ENCODE data around the gene CDSN. TPM values are rescaled to one million over a fixed set of nuclear protein-coding genes. Genes with fewer than 3 reads are reported as not detected.

CDSN gene
- total and polyA plus RNA-seq, 2 donors from 2014 or later = 0.13 TPM; not detected in 1

DNA sequence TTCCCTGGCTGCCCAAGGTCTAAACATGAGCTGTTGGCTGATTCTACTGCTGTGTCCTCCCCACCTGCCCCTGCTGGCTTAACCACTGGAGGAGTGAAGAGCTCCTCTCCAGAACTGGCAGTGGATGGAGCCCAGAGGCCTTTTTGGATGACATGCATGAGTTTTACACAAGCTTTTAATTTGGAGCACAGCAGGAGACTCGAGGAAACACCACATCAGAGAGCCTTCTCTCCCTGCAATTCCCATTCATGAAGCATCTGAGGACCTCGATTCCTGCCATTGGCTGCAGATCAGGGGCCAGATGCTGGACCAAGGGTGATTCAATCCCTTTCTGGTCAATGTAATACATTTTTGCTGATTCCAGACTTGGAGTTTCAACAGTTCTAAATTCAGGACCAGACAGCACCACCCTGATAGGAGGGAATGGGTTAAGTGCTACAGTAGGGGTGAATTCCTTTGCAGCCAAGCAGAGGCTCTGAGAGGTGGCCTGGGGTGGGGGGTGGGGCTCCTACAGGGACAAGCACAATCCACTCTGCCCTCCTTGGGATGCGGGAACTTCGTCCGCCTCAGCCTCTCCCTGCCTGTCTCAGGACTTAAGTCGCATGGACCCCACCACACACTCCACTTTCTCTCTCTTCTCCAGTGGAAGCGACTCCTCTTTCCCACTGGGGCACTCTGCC, 6.2 kb downstream of the CDSN start:
- H3K4me1 ChIP-seq (ENCODE audit: control insufficient read depth in 2 of 3, insufficient read depth in 2 of 3, low read depth in 1 of 3, low read length in 3 of 3) = peaks cover 0 to 2% (median 0%) of the 10 kb centered on the region in 3 donors
- intact Hi-C loops (cut with DNase I) = no loop called here
- TF ChIP-seq CTCF (IDR thresholded peaks at IDR 0.05; ENCODE audit: borderline replicate concordance, extremely low read depth, insufficient read depth) = no peak
- H3K27me3 ChIP-seq (ENCODE audit: control insufficient read depth, insufficient read depth, low read length) = no peaks in the 10 kb centered on the region
- no peaks in the 10 kb centered on the region for H3K36me3 ChIP-seq (ENCODE audit: control insufficient read depth in 2 of 3, insufficient read depth in 3 of 3, low read length in 3 of 3)
- no peak overlapping the region for H3K4me3 ChIP-seq (ENCODE audit: low read length in 3 of 3)
- H3K9ac ChIP-seq (ENCODE audit: low read length in 3 of 3) = no peak overlapping the region
- DNase-seq (no peak), FAIRE-seq (no peak)
- H3K9me3 ChIP-seq (ENCODE audit: control insufficient read depth in 2 of 3, insufficient read depth in 1 of 3, low read length in 3 of 3) = no peaks in the 10 kb centered on the region
- H3K27ac ChIP-seq (ENCODE audit: low read depth in 2 of 2, low read length in 2 of 2) = no peak overlapping the region

DNA sequence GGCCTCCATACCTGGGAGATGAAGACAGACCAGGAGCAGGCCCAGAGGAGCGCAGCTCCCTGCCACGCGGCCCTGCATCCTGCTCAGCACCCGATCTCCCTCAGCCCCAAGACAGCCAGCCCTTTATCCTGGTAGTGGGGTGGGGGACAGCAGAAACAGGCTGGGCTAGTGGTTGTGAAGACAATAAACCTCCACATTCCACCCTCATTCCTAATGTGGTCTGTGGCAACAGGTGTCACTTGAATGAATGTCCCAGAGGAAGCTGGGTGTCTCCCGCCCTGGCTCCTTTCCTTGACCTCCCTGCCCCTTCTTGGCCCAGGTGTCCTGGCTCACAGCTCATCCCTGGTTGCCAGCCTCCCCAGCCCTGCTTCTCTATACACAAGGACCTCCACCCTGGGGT, 7.8 kb downstream of the CDSN start, which contains the start of gene C6orf15:
TSS of gene C6orf15 (minus strand) at position 98 of the 400 bp plus-strand sequence. CDS start at position 78, 20 bp downstream.
- H3K27ac ChIP-seq (ENCODE audit: low read depth in 2 of 2, low read length in 2 of 2) = no peak within 1 kb of the TSS
- peaks cover 0 to 2% (median 0%) of the 10 kb centered on the region in 3 donors for H3K4me1 ChIP-seq (ENCODE audit: control insufficient read depth in 2 of 3, insufficient read depth in 2 of 3, low read depth in 1 of 3, low read length in 3 of 3)
- H3K9ac ChIP-seq (ENCODE audit: low read length in 3 of 3) = no peak within 1 kb of the TSS
- intact Hi-C loops (cut with DNase I) = no loop called here
- no peak within 1 kb of the TSS for H3K4me3 ChIP-seq (ENCODE audit: low read length in 3 of 3)
- no peak for FAIRE-seq
- no peaks in the 10 kb centered on the region for H3K9me3 ChIP-seq (ENCODE audit: control insufficient read depth in 2 of 3, insufficient read depth in 1 of 3, low read length in 3 of 3)
- H3K27me3 ChIP-seq (ENCODE audit: control insufficient read depth, insufficient read depth, low read length) = no peaks in the 10 kb centered on the region
- no peaks in the 10 kb centered on the region for H3K36me3 ChIP-seq (ENCODE audit: control insufficient read depth in 2 of 3, insufficient read depth in 3 of 3, low read length in 3 of 3)
- TF ChIP-seq CTCF (IDR thresholded peaks at IDR 0.05; ENCODE audit: borderline replicate concordance, extremely low read depth, insufficient read depth) = no peak
- DNase-seq = no peak

DNA sequence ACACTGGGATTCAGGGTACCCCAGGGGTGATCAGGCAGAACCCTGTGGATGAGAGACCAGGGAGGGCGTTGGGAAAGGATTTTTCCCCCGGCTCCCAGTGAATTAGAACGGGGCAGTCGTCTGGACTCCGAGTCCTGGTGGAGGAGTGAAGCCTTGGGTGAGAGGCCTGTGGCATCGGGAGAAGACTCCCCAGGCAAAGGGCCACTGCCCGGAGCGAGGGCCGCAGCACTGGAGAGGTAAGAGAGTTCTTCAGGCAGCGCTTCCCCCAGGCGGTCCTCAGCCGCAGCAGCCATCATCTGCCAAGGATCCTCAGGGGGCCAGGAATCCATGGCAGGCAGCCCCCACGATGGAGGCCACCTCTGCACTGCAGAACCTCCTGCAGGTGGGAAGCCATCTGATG, 8.5 kb downstream of the CDSN start:
- Histone ChIP-seq H3K4me3 (ENCODE audit: low read length in 3 of 3) (no peak overlapping the region), H3K9ac (ENCODE audit: low read length in 3 of 3) (no peak overlapping the region), H3K27ac (ENCODE audit: low read depth in 2 of 2, low read length in 2 of 2) (no peak overlapping the region), H3K27me3 (ENCODE audit: control insufficient read depth, insufficient read depth, low read length) (no peaks in the 10 kb centered on the region), H3K4me1 (ENCODE audit: control insufficient read depth in 2 of 3, insufficient read depth in 2 of 3, low read depth in 1 of 3, low read length in 3 of 3) (peaks cover 0 to 2% (median 0%) of the 10 kb centered on the region in 3 donors), H3K36me3 (ENCODE audit: control insufficient read depth in 2 of 3, insufficient read depth in 3 of 3, low read length in 3 of 3) (no peaks in the 10 kb centered on the region), H3K9me3 (ENCODE audit: control insufficient read depth in 2 of 3, insufficient read depth in 1 of 3, low read length in 3 of 3) (no peaks in the 10 kb centered on the region)
- TF ChIP-seq CTCF (IDR thresholded peaks at IDR 0.05; ENCODE audit: borderline replicate concordance, extremely low read depth, insufficient read depth) = no peak
- DNase-seq (no peak), FAIRE-seq (no peak)
- intact Hi-C loops (cut with DNase I) = no loop called here

All from kidney (tissue), 14 donors.